PFSK-1 (cell line): ENCODE measurements around the gene ATRN.

ENCODE experiments used
- FOXP2 ChIP-seq: optimal IDR thresholded peaks from 2 replicates; pipeline ENCODE3; 2011; ENCODE audit warnings: borderline replicate concordance, control low read depth, inconsistent platforms; ENCODE audit not compliant: insufficient read depth; ENCODE audit errors: extremely low read length, extremely low read depth
- POLR2AphosphoS5 ChIP-seq: IDR thresholded peaks from 2 replicates; pipeline ENCODE4 v1.6.1; 2012; ENCODE audit warnings: low read depth, mild to moderate bottlenecking, control low read depth, low read length, moderate library complexity
- SIN3A ChIP-seq: IDR thresholded peaks from 2 replicates; pipeline ENCODE4 v1.6.1; 2012; ENCODE audit warnings: mild to moderate bottlenecking, low read length, moderate library complexity, borderline replicate concordance; ENCODE audit not compliant: insufficient read depth
- TAF1 ChIP-seq: IDR thresholded peaks from 2 replicates; pipeline ENCODE4 v1.6.1; 2012; ENCODE audit warnings: low read length, control low read depth, borderline replicate concordance; ENCODE audit not compliant: insufficient read depth
- TF ChIP-seq, protein P1 (sequence below), 2 experiments: IDR thresholded peaks; 2 replicates each; pipeline versions ENCODE4 v1.6.1 to v1.8.0; 2011 to 2012; ENCODE audit warnings: low read depth in 2 of 2, low read length in 2 of 2, control low read depth in 1 of 2, inconsistent platforms in 1 of 2, mild to moderate bottlenecking in 1 of 2, moderate library complexity in 1 of 2; ENCODE audit not compliant: insufficient read depth in 1 of 2

The ATRN gene

DNA sequence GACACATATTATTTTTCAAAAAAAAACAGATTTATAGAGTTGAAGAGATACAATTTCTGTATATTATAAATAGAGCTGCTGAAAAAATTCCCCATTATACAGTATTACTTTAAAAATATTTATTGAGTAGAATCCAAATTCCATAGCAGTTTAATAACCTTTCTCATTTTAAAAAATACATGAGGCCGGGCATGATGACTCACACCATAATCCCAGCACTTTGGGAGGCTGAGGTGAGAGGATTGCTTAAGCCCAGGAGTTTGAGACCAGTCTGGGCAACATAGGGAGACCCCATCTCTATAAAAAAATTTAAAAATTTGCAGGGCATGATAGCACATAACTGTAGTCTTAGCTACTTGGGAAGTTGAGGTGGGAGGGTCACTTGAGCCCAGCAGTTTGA, 13.0 kb downstream of the ATRN start:
- TF ChIP-seq POLR2AphosphoS5: no peak
- TF ChIP-seq SIN3A: no peak
- TF ChIP-seq, protein P1, sequence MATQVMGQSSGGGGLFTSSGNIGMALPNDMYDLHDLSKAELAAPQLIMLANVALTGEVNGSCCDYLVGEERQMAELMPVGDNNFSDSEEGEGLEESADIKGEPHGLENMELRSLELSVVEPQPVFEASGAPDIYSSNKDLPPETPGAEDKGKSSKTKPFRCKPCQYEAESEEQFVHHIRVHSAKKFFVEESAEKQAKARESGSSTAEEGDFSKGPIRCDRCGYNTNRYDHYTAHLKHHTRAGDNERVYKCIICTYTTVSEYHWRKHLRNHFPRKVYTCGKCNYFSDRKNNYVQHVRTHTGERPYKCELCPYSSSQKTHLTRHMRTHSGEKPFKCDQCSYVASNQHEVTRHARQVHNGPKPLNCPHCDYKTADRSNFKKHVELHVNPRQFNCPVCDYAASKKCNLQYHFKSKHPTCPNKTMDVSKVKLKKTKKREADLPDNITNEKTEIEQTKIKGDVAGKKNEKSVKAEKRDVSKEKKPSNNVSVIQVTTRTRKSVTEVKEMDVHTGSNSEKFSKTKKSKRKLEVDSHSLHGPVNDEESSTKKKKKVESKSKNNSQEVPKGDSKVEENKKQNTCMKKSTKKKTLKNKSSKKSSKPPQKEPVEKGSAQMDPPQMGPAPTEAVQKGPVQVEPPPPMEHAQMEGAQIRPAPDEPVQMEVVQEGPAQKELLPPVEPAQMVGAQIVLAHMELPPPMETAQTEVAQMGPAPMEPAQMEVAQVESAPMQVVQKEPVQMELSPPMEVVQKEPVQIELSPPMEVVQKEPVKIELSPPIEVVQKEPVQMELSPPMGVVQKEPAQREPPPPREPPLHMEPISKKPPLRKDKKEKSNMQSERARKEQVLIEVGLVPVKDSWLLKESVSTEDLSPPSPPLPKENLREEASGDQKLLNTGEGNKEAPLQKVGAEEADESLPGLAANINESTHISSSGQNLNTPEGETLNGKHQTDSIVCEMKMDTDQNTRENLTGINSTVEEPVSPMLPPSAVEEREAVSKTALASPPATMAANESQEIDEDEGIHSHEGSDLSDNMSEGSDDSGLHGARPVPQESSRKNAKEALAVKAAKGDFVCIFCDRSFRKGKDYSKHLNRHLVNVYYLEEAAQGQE (IDR thresholded peaks at IDR 0.05; ENCODE audit: insufficient read depth in 1 of 2, low read depth in 2 of 2, low read length in 2 of 2): no peak
- TF ChIP-seq FOXP2: no peak
- no peak for TF ChIP-seq TAF1

DNA sequence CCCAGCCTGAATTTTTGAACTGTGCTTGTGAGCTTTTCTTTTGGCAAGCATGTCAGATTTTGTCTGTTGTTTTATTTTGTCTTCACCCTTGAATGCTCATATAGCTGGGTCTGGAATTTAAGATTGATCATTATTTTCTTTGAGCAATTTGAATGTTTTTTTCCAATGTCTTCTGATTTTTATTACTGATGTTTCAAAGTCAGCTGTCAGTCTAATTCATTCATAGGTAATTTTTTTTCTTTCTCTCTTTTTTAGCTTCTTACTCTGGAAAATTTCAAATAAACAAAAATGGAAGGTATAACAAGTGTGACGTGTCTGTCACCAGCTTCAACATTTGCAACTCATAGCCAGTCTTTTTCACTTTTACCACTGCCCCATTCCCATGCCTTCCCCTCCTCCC, 15.1 kb downstream of the ATRN start:
- TF ChIP-seq, protein P1 (IDR thresholded peaks at IDR 0.05; ENCODE audit: insufficient read depth in 1 of 2, low read depth in 2 of 2, low read length in 2 of 2): no peak
- no peak for TF ChIP-seq TAF1
- TF ChIP-seq POLR2AphosphoS5: no peak
- TF ChIP-seq FOXP2: no peak
- TF ChIP-seq SIN3A: no peak

DNA sequence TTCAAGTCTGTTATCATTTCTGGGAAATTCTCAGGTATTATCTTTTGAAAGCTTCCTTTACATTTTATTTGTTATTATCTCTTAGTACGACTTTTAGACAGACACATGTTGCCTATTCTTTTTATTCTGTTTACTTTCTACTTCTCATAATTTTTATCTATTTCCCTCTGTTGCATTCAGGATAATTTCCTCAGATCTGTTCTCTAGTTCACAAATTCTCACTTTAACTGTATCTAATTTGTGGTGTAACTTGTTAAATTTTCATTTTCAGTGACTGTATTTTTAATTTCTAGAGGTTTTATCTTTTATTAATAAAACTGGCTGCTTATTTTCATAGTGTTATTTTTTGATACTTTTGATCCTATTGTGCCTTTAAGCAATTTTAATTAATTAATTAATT, 16.0 kb downstream of the ATRN start:
- no peak for TF ChIP-seq TAF1
- no peak for TF ChIP-seq SIN3A
- TF ChIP-seq, protein P1 (IDR thresholded peaks at IDR 0.05; ENCODE audit: insufficient read depth in 1 of 2, low read depth in 2 of 2, low read length in 2 of 2): no peak
- TF ChIP-seq FOXP2: no peak
- TF ChIP-seq POLR2AphosphoS5: no peak

- TF ChIP-seq POLR2AphosphoS5: no peak
- TF ChIP-seq SIN3A: no peak
- TF ChIP-seq, protein P1 (IDR thresholded peaks at IDR 0.05; ENCODE audit: insufficient read depth in 1 of 2, low read depth in 2 of 2, low read length in 2 of 2): no peak
- TF ChIP-seq TAF1: no peak
- no peak for TF ChIP-seq FOXP2
Observed at GRCh38 chr20:3492669-3493068, 21.9 kb downstream of the ATRN start.

- TF ChIP-seq TAF1 (no peak), SIN3A (no peak)
Observed at GRCh38 chr20:3494218-3494617, 23.4 kb downstream of the ATRN start.
